GM10266 (cell line): ENCODE data around the gene ATG4B.

ENCODE experiments used
- DNase-seq: peaks from one replicate; pipeline ENCODE4 v3.0.0; 2012; ENCODE audit errors: extremely low spot score
- CTCF ChIP-seq: IDR thresholded peaks from 2 replicates; pipeline ENCODE4 v1.5.1; 2012; ENCODE audit warnings: mild to moderate bottlenecking, low read depth; ENCODE audit not compliant: control insufficient read depth, insufficient read depth; ENCODE audit errors: missing control alignments

The ATG4B gene

GRCh38 chr2:241671457-241672240 is 34.2 kb downstream of the ATG4B start:
- no peak for TF ChIP-seq CTCF
- no peak for DNase-seq

GRCh38 chr2:241672243-241673188 is 35.0 kb downstream of the ATG4B start:
- no peak for DNase-seq
- no peak for TF ChIP-seq CTCF

- no peak for DNase-seq
- TF ChIP-seq CTCF, result no peak
Observed at GRCh38 chr2:241673189-241673663, 35.7 kb downstream of the ATG4B start.

- no peak for TF ChIP-seq CTCF
- no peak for DNase-seq
Observed at GRCh38 chr2:241673797-241674725, 36.6 kb downstream of the ATG4B start.

GRCh38 chr2:241675885-241676284 is 38.4 kb downstream of the ATG4B start:
- DNase-seq, result no peak
- no peak for TF ChIP-seq CTCF

- DNase-seq, result no peak
- no peak for TF ChIP-seq CTCF
Observed at GRCh38 chr2:241676665-241677064, 39.2 kb downstream of the ATG4B start.
